Activated naive CD4-positive, alpha-beta T cell treated with Interleukin-2 at 50 U/mL for 16 hours (primary cell): ENCODE measurements around the gene SPOCK3.
"Not testable (repeated sequence)": the region's sequence is repeated elsewhere in the genome, so short reads cannot be mapped to it uniquely, and the experiment has no call there.

Experiments
- DNase-seq: peaks from one replicate; pipeline ENCODE4 v3.0.0-alpha.2; 2020

Gene SPOCK3

GRCh38 chr4:167234316-167234881 is at the start of gene SPOCK3:
SPOCK3 (minus strand) TSS chr4:167234494.
- no peak for DNase-seq

DNA sequence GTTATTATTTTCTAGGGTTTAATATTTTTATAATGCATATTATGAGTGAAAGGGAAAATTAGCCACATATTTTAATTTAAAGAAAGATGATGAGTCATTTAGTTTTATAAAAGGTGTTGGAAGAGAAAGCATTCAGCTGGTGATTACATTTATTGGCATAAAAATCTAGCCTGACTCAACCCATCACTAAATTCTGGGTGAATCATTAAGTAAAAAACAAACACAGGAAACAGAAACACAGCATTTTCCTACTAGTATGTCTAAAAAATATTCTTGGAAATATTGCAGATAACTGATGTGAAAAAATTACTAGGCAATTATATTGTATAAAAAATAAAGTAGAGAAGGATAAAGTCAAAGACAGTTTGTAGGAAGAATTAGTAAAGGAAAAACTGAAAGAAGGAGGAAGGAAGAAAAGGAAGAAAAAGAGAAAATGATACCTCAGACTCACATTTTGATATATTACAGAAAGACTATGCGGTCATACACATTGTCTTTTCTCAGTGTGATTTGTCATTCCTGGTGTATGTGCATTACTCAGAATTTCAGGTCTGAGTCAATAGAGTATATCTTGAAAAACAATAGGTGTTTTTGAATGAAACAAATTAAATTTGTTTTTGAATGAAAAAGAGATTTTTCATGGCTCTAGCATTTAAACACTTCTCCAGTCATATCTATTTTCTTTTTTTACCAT is 48.0 kb upstream of the SPOCK3 start:
- no peak for DNase-seq

- DNase-seq = not testable (repeated sequence)
Observed at GRCh38 chr4:167281545-167281944, 47.3 kb upstream of the SPOCK3 start.

DNA sequence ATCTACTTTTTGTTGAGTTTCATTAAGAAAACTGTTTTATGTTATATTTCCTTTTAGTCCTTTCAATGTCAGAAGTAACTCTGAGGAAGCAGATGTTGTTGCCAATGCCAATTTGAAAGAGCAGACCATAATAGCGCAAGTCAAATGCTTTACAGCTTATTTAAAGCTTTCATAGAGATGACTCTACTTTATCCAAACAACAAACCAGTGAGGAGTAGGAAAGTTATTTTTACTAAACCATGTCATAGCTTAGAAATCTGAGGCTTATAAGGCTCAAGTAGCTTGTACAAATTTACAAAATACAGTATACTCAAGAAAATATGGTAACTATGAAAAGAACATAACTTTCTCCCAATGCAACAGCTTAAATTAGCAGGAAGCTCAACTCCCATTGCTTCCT is 40.1 kb upstream of the SPOCK3 start:
- no peak for DNase-seq

- no peak for DNase-seq
Observed at GRCh38 chr4:167265231-167265630, 30.9 kb upstream of the SPOCK3 start.

DNA sequence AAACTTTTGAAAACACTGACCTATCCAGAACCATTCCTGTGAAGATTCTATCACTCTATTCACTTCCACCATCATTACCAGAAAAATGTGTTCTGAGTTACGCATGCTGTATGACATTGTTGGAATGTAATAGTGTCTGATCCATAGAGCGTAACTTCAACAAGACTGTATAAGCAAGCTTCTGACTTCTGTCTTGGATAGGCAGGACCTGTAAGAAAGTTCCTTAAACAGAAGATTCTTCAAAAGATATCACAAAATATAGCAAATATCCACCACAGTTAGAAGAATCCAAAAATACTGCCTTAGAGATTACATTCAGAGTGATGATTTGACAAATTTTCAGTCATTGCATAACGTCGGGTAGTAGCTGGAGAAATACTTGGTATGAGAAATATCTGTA is 14.0 kb upstream of the SPOCK3 start:
- no peak for DNase-seq

GRCh38 chr4:167239627-167240026 is 5.3 kb upstream of the SPOCK3 start:
- DNase-seq = no peak

DNA sequence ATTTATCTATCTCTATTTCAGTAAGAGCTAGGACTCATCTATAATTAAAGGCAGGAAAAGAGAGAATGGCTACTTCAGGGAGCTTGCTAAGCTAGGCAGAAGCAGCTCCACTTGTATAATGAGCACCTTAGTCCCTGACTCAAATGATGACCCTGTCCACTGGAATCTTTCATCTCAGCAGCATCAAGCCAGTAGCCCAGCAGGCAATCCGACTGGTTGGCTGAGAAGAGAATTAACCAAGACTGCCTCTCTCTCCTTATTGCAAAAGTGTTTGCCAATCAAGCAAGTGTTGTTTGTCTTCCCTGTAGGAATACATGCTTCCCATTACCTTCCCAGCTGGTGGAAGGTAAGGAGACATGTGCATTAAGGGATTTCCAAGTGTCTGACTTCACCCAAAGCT is 3.9 kb upstream of the SPOCK3 start:
- DNase-seq = no peak

DNA sequence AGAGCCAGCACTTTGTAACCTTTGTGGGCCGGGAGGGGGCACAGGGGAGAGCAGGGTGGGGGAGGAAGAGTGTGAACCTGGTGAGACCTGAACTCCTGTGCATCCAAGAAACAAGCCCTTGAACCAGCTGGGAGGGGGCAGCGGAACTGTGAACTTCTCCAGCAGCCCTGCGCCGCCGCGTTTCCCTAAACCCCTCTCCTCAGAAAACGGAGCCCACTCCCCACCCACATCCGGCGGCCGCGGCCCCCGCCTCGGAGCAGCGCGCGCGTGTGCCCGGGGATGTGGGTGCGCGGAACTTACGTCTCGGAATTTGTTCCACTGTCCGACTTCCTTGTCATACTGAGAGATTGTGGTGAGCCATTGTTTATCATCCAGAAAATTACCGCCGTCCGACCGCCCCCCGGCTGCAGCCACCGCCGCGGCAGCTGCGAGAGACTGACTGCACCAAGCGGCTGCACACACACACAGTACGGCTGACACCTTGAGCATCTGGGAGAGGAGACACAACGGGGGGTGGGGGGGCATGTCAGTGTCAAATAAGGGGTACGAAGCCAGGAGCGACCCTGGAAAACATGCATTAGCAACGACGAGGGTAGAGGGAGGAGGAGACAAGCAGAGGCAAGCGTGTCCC is 494 bp downstream of the SPOCK3 start:
- DNase-seq = no peak

DNA sequence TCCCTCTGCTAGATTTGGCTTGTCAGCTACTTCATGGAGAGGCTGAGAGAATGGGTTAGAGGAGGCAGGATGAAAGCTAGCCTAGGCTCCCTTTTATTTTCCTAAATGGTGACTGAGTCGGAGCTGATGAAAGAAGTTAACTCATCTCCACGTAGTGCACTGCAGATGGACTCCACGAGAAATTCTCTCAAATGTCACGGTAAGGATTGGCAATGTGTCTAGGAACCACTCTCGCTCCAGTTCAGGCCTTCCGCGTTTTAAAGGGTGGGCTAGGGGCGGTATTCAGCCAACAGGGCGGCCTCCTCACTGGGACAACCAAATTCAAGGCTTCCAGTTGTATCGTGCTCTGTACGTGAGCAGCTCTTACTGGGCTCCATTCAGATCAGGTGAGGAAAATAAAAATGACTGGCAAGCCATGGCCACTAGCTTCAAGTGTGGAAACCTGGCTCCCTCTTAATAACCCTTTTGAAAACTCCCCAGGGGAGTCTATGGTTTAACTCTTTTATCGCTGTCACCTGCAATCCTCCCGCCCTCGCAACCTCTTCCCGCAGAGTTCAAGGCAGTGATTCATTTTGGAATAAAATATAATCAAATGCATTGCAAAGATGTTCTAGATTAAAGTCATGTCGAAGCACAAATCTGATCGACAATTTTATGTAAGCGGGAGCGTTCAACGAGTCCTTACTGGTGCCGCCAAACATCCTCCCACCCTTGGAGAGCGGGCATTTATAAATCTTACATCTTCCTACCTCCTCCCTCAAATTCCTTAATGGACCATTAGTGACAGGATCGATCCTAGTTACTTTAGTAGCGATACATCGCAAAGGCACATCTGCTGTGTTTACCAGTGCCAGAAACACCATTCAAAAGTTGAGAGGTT is 1.2 kb downstream of the SPOCK3 start:
- no peak for DNase-seq

DNA sequence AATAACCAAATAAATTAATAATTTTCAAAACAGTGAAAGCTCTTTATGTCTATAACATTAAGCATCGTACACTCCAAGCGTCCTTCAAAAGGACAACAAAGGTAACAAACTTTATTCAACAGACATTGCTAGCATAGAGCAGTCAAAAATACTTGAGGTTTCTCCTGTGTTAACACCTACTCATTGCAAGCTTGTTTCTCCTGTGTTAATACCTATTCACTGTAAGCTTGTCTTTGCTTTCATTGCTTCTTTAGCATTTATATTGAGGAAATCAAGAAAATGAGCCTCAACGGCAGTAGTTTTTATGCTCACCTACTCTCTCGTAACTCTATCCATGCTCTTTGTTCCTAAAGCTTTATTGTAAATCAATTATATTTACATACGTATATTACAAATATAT is 3.5 kb downstream of the SPOCK3 start:
- no peak for DNase-seq

DNA sequence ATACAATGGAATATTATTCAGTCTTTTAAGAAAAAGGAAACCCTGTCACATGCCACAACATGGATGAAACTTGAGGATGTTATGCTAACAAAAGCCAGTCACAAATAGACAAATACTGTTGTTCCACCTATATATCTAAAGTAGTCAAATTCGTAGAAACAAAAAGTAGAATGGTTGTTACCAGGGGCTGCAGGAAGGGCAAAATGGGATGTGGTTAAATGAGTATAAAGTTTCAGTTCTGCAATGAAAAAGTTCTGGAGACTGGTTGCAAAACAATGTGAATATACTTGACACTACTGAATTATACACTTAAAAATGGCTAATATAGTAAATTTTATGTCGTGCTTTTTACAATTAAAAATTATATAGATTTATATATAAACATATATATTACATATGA is 12.2 kb downstream of the SPOCK3 start:
- no peak for DNase-seq

GRCh38 chr4:167221084-167221483 is 13.2 kb downstream of the SPOCK3 start:
- no peak for DNase-seq

GRCh38 chr4:167218022-167218608 is 16.2 kb downstream of the SPOCK3 start:
- DNase-seq = no peak

GRCh38 chr4:167216783-167217182 is 17.5 kb downstream of the SPOCK3 start:
- DNase-seq = no peak

DNA sequence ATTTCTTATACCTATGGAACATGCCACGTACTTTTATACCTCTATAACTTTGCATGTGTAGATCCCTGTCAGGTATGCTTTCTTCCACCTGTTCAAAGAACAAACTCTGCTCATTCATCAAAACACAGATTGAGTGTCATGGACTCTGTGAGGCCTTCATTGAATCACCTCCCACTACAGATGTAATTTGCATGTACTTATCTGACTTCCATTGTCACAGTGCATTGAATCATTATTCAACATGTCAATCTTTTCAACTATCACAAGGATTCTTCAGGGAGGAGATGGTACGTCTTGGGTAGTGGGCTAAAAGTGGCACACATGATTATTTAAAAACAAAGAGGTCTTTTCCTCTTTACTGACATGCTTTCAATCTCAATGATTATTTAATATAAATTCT is 24.1 kb downstream of the SPOCK3 start:
- DNase-seq = no peak

DNA sequence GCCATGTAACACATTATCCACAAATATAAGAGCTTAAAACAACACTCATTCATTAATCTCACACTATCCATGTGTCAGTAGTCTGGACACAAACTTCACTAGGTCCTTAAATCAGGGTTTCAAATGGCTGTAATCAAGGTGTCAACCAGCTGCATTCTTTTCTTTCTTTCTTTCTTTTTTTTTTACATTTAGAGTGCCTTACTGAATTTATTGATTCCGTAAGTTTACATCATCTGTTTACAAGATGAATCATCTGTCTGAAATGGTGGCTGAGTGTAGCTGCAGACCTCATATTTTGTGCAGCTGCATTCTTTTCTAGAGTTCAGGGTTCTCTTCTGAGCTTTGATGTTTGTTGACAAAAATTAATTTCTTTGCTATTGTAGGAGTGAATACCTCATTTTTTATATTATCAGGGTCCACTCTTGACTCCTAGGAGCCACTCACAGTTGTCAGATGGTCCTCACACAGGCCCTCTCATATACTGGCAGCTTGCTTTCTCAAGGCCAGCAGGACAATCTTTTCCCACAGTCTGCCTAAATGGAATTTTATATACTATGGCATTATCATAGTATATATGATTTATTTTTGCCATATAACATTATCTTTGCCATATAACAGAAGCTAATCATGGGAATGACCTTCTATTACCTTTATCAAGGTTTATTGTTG is 37.8 kb downstream of the SPOCK3 start:
- DNase-seq = no peak

- DNase-seq = no peak
Observed at GRCh38 chr4:167190379-167190778, 43.9 kb downstream of the SPOCK3 start.

- no peak for DNase-seq
Observed at GRCh38 chr4:167185465-167185864, 48.8 kb downstream of the SPOCK3 start.

- no peak for DNase-seq
Observed at GRCh38 chr4:167183036-167183435, 51.3 kb downstream of the SPOCK3 start.

DNA sequence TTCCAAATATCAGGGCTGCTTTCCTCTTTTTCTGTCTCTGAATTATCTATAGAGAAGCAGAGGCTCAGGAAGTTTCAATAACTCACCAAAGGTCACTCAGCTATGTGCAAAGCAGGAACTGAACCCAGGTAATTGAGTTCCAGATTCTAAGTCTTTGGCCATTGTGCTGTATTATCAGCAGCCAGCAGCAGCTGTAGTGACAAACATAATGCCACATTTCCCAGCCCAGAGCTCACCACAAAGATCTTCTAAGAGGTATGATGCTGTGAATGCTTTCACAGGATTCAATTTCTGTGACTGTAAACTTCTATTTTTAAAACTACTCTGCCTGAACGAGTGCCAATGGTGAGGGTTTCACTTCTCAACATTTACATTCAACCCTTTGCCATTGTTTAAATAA is 56.4 kb downstream of the SPOCK3 start:
- no peak for DNase-seq

DNA sequence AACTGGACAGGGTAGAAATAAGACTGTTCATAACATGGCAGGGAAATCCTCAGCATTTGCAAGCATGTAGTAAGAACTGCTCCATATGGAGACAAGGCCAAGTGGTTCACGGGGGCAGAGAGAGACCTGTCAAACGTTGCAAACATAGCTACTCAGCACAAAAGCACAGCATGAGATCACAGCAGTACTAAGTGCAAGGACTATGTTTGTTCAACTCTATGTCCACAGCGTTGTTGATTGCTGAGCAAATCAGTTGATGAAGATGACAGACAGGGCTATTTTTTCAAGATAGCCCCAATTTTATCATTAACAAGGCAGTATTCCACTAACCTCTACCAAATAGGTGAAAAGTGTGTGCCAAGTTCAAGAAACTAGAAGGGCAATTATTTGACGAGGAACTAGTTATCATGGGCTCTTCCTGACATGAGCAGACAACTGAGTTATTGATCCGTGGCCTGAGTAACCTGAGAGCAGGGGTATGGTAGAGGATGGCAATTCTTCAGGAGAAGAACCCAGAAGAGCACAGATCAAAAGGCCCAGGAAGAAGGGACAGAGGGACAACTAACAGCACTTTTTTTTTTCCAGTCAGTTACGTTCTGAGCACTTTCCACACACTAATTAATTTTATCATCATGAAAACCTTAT is 57.4 kb downstream of the SPOCK3 start:
- no peak for DNase-seq
